Measurements from ENCODE around the gene ADAMTSL2.

ADAMTSL2 gene

GRCh38 chr9:133576875-133577736 lies 42.6 kb downstream of the ADAMTSL2 start:
- DNase-seq = no peak

- DNase-seq = no peak
These were observed 43.2 kb downstream of the ADAMTSL2 start for GRCh38 chr9:133577737-133578112.

- no peak for DNase-seq
These were observed 44.3 kb downstream of the ADAMTSL2 start for GRCh38 chr9:133578524-133579441.

DNA sequence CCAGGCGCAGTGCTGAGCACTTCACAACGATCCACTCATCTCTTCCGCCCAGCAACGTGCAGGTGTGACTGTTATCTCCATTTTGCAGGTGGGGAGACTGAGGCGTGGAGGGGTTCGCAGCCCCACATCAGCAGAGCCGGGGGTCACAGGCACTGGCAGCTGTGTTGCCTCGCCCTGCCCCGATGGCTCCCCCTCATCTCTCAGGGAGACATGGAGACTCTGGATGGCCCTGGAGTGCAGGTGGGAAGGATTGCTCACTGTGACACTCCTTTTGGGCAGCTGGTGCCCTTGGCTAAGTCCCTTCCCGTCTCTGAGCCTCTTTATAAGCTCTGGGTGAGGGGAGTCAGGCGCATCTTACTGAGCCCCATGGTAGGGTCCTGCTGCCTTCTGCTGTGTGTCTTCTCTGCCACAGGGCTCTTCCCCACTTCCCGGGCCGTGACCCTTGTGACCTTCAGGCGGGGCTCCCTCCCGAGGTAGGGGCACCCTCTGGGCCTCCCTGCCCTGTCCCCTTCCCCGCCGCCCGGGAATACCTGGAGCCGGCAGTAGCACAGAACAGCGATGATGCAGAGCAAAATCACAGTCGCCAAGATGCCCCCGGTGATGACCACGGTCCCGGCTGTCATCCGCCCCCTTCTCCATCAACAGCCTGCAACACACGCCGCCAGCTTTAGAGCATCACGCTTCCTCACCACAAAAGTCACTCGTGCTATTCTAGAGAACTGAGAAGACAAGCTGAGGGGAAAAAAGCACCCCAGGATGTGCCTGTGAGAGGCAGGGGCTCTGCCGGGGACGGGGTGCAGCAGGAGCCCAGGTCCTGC lies 45.3 kb downstream of the ADAMTSL2 start:
- DNase-seq = no peak

- DNase-seq = no peak
These were observed 45.9 kb downstream of the ADAMTSL2 start for GRCh38 chr9:133580419-133580738.

GRCh38 chr9:133581011-133581410 lies 46.5 kb downstream of the ADAMTSL2 start:
- DNase-seq = no peak

- no peak for DNase-seq
These were observed 47.2 kb downstream of the ADAMTSL2 start for GRCh38 chr9:133581513-133582343.

GRCh38 chr9:133582501-133583045 lies 48.1 kb downstream of the ADAMTSL2 start:
- no peak for DNase-seq

- DNase-seq = no peak
These were observed 48.6 kb downstream of the ADAMTSL2 start for GRCh38 chr9:133583111-133583510.

- no peak for DNase-seq
These were observed 49.1 kb downstream of the ADAMTSL2 start for GRCh38 chr9:133583586-133583985.

- DNase-seq = no peak
These were observed 49.7 kb downstream of the ADAMTSL2 start for GRCh38 chr9:133584167-133584558.

DNA sequence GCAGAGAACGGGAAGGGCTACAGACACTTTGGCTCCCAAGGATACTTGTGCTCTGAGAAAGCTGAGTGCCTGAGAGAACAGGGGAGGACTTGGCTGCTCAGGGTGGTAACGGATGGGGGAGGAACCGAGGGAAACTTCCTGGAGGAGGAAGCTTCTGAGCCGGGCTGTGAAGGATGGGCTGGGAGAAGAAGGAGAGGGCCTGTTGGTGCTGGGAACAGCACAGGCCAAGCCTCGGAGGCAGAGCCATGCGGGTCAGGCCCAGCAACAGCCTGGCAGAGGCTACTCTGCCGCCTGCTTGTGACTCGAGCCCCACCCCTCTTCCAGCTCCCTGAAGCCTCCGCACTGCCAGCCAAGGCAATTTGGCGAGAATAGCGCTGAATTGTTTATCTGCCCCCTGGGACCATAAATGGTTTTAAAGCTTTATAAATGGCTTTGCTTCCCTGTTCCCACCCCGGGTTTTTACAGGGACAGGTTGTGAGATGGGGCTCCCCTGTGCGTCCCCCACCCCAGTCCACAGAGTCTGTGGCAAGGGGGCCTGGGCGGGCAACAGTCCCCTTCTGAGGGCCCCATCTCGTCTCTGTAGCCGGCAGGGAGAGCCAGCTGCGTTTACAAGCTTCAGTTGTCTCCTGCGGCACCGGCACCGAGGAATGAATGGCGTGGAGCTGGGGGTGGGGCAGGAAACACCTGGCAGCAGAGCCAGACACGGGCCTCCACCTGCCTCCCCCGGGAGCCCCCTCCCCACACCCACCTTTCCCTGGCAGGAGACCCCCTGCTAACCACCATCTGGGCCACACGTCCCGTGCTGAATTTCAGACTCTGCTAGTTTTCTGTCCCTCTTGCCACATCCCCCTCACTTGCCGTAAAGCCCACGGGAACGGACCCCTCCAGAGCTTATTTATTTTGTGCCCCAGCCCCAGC lies 50.3 kb downstream of the ADAMTSL2 start:
- DNase-seq = peak; percentile 54

DNA sequence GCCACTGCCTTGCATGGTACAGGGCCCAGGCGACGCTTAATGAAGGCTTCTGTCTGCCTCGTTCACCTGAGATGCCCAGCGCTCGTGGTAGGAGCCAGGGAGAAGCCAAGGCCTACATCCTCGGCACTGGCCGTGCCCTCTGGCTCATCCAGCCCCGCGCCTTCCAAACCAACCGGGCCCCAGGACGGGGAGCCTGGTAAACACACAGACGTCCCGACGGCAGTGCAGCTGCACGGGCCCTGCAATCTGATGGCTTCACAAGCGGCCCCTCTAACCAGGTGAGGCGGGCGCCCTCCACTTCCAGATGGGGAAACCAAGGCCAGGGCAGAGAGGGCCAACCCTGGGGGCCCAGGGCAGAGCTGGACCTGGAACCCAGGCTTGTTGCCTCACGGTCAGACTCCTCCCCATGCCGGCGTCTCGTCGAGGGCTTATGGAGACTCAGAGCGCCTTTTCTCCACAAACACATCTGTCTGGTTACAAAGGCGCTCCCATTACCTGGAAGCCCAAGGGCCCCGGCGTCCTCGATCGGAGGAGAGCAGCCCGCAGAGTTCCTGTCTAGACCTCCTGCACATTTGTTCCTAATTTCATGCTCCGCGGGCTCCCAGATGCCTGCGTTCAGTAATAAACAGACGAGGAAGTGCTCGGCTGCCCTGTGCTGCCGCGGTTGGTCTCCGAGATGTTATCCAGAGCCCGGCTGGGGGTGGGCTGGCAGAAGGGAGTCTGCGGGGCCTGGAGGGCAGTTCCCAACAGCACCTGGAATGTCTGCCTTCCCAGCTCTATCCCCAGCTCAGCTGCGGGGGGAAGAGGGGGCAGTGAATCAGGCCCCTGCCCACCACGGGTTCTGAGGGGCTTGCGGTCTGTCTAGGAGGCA lies 51.2 kb downstream of the ADAMTSL2 start:
- no peak for DNase-seq

DNA sequence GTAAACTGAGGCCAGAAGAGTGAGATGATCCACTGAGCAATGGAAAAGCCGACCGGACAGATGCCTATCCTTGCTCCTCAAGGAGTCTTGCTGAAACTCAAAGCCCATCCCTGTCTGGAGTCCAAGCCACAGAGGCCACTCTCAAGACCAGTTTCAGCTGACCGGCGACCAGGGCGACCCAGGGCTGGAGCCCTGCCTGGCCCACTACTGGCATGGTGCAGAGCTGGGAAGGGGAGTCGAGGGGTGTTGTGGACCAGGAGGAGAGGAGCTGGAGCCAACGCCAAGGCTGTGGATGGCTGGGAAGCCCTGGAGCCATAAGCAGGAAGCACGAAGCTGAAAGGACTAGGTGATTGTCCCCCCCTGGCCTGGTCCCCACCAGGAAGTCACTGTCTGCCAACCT lies 52.5 kb downstream of the ADAMTSL2 start:
- DNase-seq = no peak

GRCh38 chr9:133587466-133587865 lies 53.0 kb downstream of the ADAMTSL2 start:
- no peak for DNase-seq

GRCh38 chr9:133589454-133590227 lies 55.1 kb downstream of the ADAMTSL2 start:
- no peak for DNase-seq

GRCh38 chr9:133590231-133590855 lies 55.8 kb downstream of the ADAMTSL2 start:
- no peak for DNase-seq
